Inflammatory macrophage (primary cell): ENCODE results near the gene PAGE5.

Experiments used
- DNase-seq, 2 donors: peaks; one replicate each; pipeline ENCODE4 v3.0.0-alpha.2; 2020 to 2022
- total RNA-seq, 18 experiments: gene quantifications; one replicate each; lab custom pipeline; 2026; ENCODE audit warnings: mixed read lengths in 6 of 18, inconsistent platforms in 2 of 18; lab: John Stamatoyannopoulos, UW

The PAGE5 gene, protein sequence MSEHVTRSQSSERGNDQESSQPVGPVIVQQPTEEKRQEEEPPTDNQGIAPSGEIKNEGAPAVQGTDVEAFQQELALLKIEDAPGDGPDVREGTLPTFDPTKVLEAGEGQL
- 0 to 0.99 (median 0) reads per million in 18 experiments for total RNA-seq

DNA sequence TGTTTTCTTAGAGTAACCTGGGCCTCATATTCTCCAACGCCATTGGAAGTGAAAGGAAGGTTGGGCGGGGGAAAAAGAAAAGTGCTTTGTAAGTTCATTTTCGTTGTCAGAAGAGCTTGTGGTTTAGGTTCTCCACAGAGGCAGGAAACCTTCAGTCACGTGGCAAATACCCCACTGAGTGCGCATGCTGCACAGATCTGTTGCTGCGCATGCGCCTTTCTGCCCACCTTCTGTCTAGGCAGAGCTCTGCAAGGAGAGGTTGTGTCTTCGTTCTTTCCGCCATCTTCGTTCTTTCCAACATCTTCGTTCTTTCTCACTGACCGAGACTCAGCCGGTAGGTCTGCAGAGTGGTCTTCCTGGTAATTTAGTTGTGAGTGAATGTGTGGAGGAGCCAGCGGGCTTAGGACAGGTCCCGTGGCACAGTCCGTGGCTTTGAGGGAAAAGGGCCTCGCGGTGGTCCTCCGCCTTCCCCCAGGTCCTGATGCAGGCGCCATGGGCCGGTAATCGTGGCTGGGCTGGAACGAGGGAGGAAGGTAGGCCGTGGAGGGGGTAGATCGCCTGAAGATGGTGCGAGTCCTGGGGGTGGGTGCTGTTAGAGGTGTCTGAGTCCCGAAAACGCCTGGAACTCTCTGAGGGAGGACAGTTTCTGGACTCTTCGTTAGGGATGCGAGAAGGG is at the start of gene PAGE5:
TSS of gene PAGE5 (plus strand) at position 228 of the 676 bp plus-strand sequence. CDS start 1,037 bp downstream, outside the sequence.
- no peak for DNase-seq

DNA sequence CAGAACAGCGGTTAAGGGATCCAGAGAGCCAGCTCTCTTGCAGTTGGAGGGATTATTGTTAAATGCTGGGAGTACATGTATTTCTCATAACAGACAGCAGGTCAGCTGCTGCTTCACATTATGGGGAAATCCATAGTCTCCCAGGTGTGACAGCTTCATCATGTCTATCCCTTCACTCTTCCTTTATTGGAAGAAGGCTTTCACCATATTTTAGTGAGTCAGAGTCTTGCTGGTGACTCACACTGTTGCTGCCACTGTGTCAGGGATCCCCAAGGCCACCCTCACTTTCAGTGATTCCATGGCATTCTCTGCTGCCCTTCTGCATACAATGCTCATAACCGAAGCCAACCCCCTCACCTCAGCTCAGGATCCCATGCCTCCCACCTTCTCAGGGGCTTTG is 32.9 kb upstream of the PAGE5 start:
- DNase-seq, result no peak

DNA sequence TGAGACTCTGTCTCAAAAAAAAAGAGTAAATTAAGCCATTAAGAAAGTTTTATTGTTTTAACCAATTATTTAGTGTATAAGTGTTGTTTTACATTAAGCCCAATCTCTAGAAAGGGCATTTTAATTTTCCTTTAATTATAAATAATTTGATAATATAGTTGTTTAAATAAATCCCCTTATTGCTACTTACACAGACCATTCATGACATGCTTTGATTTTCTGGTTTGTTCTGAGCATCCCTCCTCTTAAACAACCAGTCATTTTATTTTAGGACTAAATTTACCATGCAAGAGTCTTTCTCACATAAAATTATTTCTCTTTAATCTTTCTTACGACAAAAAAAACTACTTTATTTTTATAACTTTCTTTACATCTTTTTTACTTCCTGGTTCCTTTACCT is 23.5 kb upstream of the PAGE5 start:
- DNase-seq, result no peak

DNA sequence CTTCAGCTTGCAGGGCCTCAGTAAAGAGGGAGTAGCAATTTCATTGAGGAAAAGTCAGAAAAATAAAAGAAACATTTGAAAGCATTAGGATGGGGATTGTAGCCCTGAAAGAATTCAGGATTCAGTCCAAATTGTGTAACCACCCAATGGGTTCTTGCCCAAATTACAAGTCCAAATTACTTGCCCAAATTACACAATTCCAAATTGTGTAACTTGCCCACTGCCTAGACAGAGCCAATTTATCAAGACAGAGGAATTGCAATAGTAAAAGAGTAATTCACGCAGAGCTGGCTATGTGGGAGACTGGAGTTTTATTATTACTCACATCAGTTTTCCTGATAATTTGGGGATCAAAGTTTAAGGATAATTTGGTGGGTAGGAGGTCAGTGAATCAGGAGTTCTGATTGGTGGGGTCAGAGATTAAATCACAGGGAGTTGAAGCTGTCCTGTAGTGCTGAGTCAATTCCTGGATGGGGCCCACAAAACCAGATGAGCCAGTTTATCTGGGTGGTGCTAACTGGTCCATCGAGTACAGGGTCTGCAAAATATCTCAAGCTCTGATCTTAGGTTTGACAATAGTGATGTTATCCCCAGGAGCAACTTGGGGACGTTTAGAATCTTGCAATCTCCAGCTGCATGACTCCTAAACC is 18.1 kb upstream of the PAGE5 start:
- DNase-seq, result no peak

DNA sequence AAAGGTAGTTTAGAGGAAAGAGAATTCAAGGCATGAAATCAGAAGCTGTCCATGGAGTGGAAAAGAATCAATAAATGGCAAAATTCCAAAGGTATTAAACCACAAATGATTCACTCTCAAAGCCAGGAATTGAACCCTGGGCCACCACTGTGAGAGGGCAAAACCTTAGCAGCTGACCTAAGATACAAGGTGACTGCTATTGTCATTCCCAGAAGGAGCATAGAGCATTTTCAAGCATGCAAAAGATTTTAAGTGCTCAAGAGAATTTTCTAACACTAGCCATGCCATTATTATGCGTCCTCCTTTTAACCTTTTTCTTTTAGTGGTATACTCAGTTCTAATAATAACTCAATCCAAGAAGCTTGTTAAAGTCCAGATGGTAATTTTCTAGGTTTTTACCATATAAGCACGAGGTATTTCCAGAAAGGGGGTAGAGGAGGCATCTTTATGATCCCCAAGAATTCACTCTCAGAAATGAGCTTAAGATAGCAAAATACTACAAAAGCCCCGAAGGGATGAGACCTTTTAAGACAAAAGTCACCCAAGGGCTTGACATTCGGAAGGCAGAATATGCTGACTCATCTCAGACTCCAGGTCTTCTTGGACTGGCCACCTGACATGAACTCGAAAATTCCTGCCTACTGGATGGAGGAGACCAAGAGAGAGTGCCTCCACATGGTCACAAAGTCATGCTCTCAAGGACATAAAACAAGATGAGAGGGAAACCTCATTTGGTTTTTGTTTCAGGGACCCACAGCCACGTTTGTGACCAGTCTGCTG is 13.8 kb upstream of the PAGE5 start:
- DNase-seq, result no peak

DNA sequence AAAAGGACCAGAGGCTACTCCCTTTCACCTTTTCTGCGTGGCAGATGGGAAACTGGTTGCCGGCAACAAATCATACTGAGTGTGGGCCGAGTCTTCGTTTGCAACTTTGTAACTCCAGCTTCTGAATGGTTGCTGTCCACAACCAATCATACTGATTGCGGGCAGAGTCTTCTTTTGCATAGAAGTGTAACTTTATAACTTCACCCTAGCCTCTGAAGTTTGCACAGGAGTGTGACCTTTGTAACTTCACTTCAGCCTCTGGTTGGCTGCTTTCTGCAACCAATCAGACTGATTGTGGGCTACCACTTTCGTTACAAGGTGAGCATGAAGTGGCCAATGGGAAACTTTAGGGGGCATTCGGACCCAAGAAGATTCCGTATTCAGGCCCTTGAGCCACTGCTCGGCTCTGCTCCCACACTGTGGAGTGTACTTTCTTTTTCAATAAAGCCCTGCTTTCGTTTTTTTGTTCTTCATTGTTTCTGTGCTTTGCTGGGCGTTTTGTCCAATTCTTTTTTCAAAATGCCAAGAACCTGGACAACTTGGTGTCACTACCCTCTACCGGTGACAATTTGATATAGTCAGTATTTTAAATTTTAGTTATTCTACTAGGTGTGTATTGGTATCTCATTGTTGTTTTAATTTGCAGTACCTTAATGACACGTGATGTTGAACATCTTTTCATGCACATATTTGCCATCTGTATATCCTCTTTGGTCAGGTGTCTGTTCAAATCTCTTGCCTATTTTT is 9.0 kb upstream of the PAGE5 start:
- no peak for DNase-seq

DNA sequence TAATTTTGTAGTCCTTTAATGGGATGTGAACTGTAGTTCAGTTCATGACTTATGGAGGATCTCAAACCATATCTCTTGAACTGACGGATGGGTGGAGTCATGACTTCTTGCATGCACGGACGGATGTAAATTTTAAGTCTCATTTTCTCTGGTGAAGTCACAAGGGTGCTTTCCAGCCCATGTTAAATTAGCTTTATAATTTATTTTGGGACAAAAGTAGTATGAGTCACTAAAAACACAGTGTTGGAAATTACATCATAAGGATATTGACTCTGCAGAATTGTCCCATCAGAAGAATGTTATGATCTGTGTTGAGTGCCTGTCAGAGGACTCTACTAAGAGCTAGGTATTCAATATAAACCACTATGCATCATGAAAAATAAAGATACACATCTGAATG is 6.8 kb upstream of the PAGE5 start:
- no peak for DNase-seq

DNA sequence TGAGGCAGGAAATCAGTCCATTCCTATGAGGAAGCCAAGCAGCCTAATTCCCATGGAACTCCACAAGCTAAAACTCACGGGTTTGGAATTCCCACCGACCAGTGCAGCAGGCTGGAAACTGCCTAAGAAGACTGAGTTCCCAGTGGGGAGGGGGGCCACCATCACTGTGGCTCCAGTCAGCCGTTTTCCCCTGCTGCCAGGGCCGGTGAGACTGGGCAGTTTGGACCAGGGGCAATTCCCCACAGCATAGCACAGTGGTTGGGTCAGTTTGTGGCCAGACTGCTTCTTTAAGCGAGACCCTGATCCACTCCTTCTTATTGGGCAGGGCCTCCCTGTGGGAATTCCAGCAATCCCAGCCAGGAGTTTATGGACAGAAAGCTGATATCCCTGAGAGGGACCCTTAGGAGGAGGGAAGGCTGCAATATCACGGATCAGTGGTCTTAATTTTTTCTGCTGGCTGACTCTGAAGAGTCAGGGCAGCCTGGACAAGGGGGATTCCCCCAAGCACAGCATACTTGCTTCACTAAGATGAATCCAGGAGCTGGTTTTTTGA is 20.7 kb downstream of the PAGE5 start:
- DNase-seq, result no peak

DNA sequence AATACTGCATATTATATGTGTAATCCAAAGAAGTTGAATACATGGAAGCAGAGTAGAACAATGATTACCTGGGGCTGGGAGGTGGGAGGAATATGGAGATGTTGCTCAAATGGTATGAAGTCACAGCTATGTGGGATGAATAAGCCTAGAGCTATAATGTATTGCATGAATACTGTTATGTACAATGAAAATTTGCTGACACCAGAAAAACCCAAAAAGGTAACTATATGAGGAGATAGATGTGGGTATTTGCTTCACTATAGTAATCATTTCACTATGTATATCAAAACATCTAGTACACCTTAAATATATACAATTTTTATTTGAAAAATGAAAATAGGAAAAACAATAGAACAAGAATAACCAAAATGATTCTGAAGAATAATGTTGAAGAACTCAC is 33.4 kb downstream of the PAGE5 start:
- DNase-seq, result no peak

DNA sequence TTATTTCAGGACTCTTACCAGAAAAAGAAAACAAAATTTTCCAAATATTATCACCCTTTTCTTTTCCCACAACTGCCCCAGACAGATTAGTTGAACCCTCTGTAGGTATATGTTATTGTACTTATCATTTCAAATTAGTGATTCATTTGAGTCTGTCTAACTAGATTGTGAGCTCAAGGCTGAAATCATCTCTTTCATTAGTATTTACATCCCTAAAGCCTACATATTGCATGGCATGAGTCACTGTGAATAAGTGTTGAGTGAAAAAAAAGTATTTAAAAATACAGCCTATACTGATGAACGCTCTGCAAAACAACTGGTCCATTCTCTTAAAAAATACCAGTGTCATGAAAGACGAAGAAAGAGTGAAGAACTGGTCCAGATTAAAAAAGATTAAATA is 40.7 kb downstream of the PAGE5 start:
- no peak for DNase-seq

DNA sequence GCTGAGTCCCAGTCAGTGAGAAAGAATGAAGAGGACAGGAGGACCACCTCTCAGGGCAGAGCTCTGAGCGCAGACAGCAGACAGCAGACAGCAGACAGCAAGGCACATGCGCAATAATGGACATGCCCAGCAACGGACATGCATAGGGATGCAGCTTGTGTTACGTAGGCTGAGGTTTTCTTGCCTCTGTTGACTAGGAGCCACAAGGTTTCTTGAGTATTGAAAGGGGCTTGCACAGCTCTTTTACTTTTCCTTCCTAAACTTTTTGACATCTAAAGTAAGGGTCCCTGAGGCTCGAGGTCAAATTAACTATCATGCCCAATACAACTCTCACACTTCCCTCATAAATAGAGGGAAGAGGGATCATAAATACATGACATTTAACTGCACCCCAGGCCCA is 44.7 kb downstream of the PAGE5 start, which contains the start of gene PAGE3:
TSS of gene PAGE3 (minus strand) at position 101 of the 400 bp plus-strand sequence. CDS start 1,013 bp downstream, outside the sequence.
- no peak for DNase-seq
